Caki2 (cell line): ENCODE results near the gene PSMA4. TPM values are rescaled to one million over a fixed set of nuclear protein-coding genes. Genes with fewer than 3 reads are reported as not detected.
"Not testable (repeated sequence)": the region's sequence is repeated elsewhere in the genome, so short reads cannot be mapped to it uniquely, and the experiment has no call there.

ENCODE experiments used
- DNase-seq: peaks from one replicate; pipeline ENCODE4 v3.0.0-alpha.2; 2015; ENCODE audit warnings: low read depth
- in situ Hi-C: cut with HindIII; loops from 2 replicates; pipeline ENCODE4 v1.10.0; 2016; ENCODE audit warnings: low sequenced_read_pairs, low pct_unique_long_range_greater_than_20kb, mixed read lengths
- total RNA-seq: library from RNA; depleted of rRNA; stranded (reverse); fragments of >200 nt; shearing (Covaris generic); gene quantifications from 2 replicates; pipeline ENCODE4 v1.2.3, GENCODE V29; 2014; ENCODE audit warnings: low replicate concordance; rRNA removed

PSMA4 gene
- 336 and 343 TPM in 2 replicates for total RNA-seq

DNA sequence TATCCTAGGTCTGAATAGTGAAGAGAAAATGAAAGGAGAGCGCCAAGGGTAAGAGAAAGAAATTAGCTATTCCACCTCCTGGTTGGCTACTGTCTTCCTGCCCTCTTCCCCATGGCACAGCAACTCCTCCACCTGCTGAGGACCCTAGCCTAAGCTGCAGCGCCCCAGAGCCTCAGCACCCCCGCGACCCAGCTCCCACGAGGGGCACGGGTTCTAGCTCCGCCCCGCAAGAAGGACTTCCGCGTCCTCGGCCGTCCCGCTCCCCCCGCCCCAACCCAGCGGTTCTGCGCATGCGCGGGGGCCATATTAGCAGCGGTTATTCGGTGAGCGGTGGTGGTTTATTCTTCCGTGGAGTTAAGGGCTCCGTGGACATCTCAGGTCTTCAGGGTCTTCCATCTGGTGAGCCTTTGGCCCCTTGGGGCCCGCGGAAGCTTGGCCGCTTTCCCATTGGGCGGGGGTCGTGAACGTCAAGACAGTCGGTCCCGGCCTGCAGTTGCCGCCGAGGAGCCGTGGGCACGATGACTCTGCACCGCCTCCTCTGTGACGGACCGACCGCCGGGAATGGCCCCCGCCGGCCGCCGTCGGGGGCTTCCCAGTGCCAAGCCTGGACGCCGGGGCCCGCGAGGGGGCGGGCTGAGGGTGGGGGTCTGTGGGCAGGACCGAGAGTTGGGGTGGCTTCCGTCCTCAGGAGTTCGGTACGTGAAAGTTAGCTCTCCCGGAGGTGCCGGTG is at the start of gene PSMA4:
PSMA4 (plus strand) TSS at position 304 of the 730 bp plus-strand sequence. CDS start 1,484 bp downstream, outside the sequence.
- in situ Hi-C loops, result no loop called here
- peak; percentile 86 for DNase-seq

DNA sequence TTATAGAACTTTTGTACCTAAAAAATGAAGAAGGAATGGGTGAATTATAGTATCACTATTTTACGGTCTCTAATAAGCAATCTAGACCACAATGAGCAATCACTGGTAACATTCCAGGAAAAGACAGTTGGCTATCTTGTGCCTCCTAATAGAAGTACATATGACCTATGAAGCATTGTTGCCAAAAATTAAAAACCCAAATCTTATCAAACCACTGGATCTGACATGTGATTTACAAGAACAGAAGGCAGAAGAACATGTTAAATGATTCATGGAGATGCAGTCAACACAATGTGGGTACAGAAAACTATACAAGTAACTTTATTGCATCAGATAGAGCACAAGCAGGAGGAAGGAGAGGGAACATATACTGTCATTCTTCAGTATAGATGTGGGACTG is 47.4 kb upstream of the PSMA4 start:
- no peak for DNase-seq
- in situ Hi-C loops, result no loop called here

GRCh38 chr15:78501857-78502256 is 38.4 kb upstream of the PSMA4 start:
- DNase-seq, result no peak
- in situ Hi-C loops, result no loop called here

- in situ Hi-C loops, result no loop called here
These were observed 37.6 kb upstream of the PSMA4 start for GRCh38 chr15:78502641-78503040.

GRCh38 chr15:78506971-78507830 is 33.0 kb upstream of the PSMA4 start, which contains the start of gene HYKK:
Gene HYKK, plus strand, starts transcription at chr15:78507577. Its CDS starts 5,512 bp downstream, at chr15:78513089.
- DNase-seq, result peak; percentile 97
- in situ Hi-C loops, result no loop called here

More at GRCh38 chr15:78502641-78503040, 37.6 kb upstream of the PSMA4 start:
- DNase-seq, result no peak

- in situ Hi-C loops, result no loop called here
- DNase-seq, result no peak
These were observed 32.4 kb upstream of the PSMA4 start for GRCh38 chr15:78507831-78508160.

DNA sequence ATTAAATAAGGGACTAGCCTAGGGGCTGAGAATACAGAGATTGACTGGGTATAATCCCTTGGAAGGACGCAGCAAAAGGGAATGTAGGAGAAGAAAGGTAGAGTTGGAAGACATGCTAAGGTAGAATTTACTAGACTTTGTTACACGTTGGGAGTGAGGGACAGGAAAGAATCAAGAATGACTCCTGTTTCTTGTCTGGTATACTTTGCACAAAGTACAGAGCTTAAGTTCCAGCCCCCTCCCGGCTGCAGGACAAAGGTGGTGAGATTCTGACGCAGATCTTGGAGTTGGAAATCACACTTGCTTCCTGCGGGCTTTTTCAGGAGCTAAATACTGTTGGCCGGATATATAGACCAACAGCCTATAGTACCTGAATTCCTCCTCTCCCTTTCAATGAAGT is 32.0 kb upstream of the PSMA4 start:
- in situ Hi-C loops, result no loop called here

GRCh38 chr15:78509726-78510312 is 30.4 kb upstream of the PSMA4 start:
- in situ Hi-C loops, result no loop called here
- DNase-seq, result no peak

More for the DNA sequence above, 32.0 kb upstream of the PSMA4 start:
- DNase-seq, result no peak

GRCh38 chr15:78520035-78520434 is 20.2 kb upstream of the PSMA4 start:
- in situ Hi-C loops, DNase-seq: not testable (repeated sequence)

GRCh38 chr15:78524230-78524629 is 16.0 kb upstream of the PSMA4 start:
- in situ Hi-C loops, result no loop called here
- no peak for DNase-seq

GRCh38 chr15:78527325-78527724 is 12.9 kb upstream of the PSMA4 start:
- in situ Hi-C loops, result no loop called here
- DNase-seq, result no peak

- in situ Hi-C loops, result no loop called here
- DNase-seq, result no peak
These were observed 6.9 kb upstream of the PSMA4 start for GRCh38 chr15:78533331-78533730.

- no peak for DNase-seq
- in situ Hi-C loops, result no loop called here
These were observed 4.1 kb upstream of the PSMA4 start for GRCh38 chr15:78536134-78536533.

DNA sequence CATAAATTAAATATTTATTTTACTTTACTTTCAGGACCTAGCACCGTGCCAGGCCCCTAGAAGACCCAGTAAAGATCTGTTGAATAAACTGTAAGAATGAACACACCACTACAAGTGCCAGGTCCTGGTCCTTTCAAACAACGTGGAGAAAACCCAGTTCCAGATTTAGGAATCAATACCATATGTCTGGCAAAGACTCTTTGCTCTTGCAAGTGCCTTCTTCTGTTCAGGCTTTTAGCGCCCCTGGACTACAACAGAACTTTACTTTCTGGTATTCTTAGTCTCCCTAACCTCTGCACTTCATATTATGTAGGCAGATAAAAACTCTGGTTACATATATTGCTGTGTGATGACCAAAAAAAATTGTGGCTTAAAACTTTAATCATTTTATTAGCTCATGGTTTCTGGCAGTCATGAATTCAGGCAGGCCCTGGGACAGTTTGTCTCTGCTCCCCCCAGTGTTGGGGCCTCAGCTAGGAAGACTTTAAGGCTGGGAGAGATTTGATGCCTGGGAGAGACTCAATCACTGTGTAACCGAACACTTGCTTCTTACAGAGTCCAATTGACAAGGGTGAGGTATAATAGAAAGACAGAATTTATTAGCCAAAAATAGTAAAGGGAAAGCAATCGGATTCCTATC is 2.9 kb upstream of the PSMA4 start:
- in situ Hi-C loops, result no loop called here
- DNase-seq, result no peak

GRCh38 chr15:78538358-78538757 is 1.9 kb upstream of the PSMA4 start:
- in situ Hi-C loops, result no loop called here
- DNase-seq, result no peak

- in situ Hi-C loops, DNase-seq: not testable (repeated sequence)
These were observed 642 bp upstream of the PSMA4 start for GRCh38 chr15:78539464-78540140.

DNA sequence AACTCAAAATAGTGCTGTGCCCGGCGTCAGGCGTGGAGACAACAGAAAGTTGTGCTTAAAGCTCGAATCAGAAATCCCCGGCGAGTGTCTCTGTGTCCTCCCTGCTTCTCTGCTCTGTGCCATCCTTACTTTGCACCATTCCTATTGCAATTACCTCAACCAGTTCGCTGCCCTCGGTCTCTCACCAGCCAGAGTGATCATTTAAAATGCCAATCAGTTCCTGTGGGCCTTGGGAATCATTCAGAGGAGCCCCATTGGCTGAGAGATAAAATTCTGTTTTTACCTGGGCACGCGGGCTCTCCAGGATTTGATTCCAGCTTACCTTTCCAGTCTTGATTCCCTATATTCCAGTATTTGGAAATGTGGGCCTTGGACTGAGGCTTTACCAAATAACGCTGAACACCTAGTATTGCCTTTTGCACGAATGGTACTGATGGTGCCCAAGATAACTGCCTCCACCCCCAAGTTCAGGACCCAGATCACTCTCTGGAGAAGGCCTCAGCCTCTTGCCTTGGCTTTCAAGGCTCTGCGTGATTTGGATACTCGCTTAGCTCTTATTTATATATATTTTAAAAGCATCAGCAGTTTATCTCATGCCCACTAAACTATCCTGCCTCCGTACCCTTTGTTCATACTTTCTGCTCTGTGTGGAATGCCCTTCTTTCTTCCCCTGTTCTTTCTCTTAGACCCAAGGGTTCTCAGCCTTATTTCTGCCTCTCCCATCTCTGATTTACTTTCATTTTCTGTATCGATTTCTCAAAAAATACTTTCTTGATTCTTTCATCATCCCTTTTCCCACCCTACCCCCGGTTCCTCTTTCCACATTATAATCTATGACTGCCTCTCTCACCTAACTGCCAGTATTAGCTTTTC is 863 bp downstream of the PSMA4 start:
- DNase-seq, result no peak
- in situ Hi-C loops, result no loop called here
